ENCODE results near the gene RRBP1.

The RRBP1 gene

GRCh38 chr20:17650301-17651128, 31.5 kb downstream of the RRBP1 start:
- no peak for DNase-seq (ENCODE audit: low read depth in 2 of 3, low spot score in 2 of 3)

DNA sequence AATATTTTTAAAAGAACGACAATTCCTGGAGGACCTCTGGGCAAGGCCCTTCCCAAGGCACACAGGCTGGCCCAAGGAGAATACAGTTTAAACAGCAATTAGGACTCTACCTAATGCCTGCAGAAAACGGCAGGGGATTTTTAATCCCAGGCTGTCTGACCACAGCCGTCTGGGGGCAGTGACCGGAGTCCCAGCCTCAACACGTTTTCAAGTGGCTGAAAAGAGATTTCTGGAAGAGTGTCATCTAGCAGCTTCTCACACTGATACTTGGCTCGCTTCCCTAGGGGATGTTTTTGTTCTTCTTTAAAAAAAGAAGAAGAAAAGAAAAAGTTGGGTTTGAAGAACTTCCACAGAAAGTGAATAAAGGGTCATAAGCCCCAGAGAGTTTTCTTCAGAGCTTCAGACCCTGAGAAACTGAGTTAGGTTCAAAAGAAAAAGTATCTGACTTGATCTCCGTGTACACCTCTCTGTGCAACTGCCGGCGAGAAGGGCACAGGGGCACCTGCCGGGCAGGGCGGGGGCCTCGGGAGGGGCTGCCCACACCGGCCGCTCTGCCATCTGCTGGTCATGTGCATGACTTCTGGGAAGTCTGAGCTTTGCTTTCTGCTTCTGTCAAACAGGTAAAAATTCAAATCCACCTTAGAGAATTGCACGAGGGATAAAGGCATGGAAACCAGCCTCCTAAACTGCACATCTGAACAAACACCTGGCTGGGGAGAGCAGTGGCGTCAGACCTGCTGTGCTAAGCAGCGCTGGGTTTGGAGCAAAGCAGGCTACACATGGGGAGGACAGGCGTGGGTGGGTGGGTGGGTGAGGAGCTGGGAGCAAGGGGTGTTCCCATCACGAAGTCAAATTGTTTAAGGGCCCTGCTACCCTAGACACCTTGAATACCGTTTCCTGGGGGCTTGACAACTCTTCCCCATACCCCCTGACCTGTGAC, 33.0 kb downstream of the RRBP1 start:
- no peak for DNase-seq (ENCODE audit: low read depth in 2 of 3, low spot score in 2 of 3)

DNA sequence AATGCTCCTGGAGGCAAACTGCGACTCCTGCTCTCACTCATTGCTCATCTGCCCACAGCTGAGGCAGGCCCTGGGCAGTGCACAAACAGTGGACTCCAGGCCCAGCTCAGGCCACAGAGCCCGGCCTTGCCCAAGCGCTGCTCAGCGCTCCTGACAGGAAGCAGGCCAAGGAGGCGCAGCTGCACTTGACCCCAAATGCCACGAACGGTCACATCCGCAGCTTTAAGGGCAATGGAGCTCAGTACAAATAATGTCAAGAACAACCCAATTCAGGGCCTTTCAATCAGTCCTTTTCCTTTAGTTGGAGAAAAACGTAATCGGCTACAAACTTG, 33.8 kb downstream of the RRBP1 start:
- DNase-seq (ENCODE audit: low read depth in 2 of 3, low spot score in 2 of 3), result no peak

GRCh38 chr20:17647391-17648314, 34.4 kb downstream of the RRBP1 start:
- DNase-seq (ENCODE audit: low read depth in 2 of 3, low spot score in 2 of 3), result no peak

DNA sequence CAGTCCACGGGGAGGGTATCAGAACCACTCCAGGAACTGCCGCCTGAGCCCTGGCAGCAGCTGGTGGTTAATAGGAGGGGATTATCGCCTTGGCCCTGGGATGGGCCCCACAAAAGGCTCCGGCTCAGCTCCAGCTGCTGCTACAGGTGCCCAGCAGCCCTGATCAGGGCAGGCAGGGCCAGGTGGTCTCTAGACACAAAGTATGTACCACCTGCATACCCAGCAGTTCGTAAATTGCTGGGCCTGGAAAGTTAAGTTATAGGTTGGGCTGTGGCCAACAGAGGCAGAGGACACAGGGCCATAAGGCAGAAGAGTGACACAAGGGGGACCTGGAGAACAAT, 35.1 kb downstream of the RRBP1 start:
- DNase-seq (ENCODE audit: low read depth in 2 of 3, low spot score in 2 of 3), result no peak

DNA sequence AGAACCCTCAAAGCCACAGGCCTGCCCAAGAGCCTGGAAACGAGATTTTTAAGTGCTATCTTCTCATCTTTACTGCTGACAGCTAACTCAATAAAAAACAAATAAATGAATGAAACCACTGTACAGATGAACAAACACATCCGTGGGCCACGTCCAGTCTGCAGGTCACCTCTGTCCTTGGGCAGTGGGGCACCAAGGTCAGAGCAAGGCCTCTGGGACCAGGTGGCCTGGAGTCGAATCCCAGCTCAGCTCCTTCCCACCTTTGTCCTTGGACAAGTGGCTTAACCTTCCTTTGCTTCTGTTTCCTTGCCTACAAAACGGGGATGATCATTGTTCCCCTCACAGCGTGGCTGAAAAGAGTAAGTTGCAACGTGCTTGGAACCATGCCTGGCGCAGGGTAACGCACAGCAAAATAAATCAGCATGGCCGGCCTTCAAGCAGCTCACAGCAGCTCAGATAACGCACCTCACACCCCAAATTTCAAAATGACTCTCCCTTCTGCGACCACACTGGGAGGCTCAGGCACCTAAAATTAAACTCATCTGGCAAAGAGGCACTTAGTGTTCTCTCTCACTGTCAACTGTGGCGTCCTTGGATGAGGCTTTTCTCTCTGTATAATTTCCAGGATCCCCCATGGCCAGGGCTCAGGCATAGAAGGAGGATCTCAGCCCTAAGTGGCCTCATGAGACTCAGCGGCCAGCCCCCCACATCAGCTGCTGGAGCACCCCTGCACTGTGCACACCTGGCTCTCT, 35.7 kb downstream of the RRBP1 start:
- DNase-seq (ENCODE audit: low read depth in 2 of 3, low spot score in 2 of 3), result no peak

DNA sequence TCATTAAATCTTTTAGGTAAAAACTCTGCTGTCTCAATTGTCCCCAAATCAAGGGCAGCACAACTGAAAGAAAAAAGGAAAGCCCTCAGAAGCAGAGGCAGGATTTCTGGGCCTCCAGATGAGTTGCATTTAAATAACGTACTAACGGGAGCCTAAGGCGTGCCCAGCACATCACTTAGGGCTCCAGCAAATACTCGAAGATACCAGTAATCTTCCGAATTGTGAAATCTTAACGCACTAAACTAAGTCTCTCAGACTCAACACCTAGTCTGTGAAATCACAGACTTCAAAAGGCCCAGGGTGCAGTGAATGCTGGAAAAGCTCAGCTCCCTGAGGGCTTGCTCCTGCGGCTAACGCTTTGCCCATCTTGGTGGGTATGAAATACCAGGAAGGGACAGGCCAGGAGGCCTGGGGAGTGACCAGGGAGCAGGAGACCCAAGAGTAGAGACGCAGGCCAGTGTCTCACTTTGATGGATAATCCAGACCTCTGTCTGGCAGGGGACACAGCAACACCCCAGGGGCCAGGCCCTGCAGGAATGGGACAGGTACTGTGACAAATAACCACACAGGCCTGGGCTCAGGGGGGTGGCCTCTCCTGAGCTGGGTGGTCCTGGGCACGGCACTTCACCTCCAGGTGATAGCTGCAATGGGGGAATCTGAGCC, 36.4 kb downstream of the RRBP1 start:
- DNase-seq (ENCODE audit: low read depth in 2 of 3, low spot score in 2 of 3), result no peak

- no peak for DNase-seq (ENCODE audit: low read depth in 2 of 3, low spot score in 2 of 3)
Observed at GRCh38 chr20:17645010-17645409, 37.0 kb downstream of the RRBP1 start.

DNA sequence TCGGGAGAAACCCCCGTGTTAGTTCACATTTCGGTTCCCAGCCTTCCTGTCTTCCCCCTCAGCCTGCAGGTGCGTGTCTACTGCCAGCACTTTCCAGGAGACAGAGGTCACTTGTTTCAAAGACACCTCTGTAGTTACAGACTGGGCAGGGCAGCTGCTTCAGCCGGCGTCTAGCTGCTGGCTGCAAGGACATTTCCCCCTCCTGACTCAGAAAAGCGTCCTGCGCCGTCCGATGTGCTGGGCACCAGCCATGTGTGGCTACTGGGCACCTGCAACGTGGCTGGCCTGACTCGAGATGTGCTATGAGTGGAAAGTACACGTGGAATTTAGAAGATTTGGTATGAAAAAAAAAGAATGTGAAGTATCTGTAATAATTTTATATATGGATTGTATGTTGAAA, 37.6 kb downstream of the RRBP1 start:
- DNase-seq (ENCODE audit: low read depth in 2 of 3, low spot score in 2 of 3), result no peak

GRCh38 chr20:17643531-17644188, 38.4 kb downstream of the RRBP1 start:
- DNase-seq (ENCODE audit: low read depth in 2 of 3, low spot score in 2 of 3), result no peak

DNA sequence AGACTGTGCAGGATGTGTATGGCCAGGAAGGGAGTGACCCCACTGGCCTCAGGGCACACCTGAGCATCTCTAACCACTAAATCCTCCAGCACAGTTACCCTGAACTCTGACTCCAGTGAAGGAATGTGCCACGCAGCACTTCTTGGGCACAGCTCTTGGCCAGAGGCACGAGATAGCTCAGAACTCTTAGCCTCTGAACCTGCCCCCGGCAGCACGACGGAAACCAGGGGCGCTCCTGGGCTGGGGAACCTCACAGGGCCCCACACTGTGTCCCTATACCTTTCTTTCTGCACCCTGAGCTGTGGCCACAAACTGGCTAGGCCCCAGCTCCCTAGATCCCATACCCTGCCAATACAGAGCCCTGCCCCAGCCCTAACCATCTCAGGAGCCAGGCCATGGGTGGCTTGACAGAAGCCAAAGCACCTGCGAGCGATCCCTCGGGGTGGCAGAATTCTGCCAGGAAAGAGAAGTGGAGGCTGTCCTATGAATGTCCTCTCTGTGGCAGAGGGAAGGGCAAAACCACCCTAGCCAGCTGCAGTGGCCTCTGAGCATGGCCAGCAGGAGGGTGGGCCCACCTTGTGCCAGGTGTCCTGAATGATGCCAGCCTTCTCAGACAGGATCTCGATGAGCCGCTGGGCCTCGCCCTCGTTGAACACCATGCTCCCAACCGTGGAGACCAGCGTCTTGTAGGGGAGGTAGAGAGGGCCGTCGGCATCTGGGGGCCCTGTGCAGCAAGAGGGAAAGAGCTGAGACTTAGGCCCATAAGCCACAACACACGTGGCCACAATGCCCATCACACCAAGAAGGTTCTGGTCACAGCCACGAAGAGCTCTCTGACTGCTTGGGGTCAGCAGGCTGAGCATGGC, 39.4 kb downstream of the RRBP1 start:
- DNase-seq (ENCODE audit: low read depth in 2 of 3, low spot score in 2 of 3), result no peak

- DNase-seq (ENCODE audit: low read depth in 2 of 3, low spot score in 2 of 3), result no peak
Observed at GRCh38 chr20:17641993-17642392, 40.0 kb downstream of the RRBP1 start.

DNA sequence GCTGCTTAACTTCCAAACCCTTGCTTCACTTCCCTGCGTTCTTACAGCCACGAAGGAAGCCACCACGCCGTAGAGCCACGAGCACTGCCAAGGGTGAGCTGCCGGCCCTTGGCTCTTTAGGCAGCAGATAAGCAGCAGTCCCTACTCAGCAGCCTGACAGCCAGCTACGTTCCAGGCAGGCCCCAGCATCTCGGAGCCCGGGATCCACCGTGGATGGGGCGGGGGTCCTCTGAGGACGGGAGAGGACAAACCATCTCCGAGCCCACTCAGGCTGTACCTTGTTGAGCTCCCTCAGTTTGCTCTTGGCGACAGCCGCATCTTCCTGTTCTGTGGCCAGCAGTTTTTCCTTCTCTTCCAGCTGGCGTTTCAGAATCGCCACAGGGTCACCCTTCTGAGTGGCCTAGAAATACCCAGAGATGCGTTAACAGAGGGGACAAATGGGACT, 40.5 kb downstream of the RRBP1 start:
- DNase-seq (ENCODE audit: low read depth in 2 of 3, low spot score in 2 of 3), result no peak

DNA sequence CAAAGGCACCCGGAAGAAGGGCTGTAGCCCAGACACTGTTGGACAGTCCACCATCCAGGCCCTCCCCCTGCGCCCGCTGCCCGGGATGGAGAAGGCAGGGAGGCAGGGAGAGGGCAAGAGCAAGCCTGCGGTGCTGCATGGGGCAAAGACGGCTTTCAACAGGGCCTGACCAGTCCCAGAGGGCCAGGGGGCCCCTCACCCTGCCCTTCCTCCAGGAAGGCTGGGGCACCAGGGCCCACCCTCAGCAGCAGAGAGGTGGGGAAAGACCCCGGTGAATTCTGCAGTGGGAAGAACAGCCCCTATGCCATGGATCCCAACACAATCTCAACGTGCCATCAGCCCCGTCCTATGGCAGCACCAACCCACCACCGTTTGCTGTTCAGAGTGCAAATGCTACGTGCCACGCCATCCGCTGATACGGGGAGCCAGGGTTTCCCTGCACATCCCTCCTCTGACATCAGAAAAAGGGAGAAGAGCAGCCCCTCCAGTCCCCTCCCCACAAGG, 41.1 kb downstream of the RRBP1 start:
- no peak for DNase-seq (ENCODE audit: low read depth in 2 of 3, low spot score in 2 of 3)

DNA sequence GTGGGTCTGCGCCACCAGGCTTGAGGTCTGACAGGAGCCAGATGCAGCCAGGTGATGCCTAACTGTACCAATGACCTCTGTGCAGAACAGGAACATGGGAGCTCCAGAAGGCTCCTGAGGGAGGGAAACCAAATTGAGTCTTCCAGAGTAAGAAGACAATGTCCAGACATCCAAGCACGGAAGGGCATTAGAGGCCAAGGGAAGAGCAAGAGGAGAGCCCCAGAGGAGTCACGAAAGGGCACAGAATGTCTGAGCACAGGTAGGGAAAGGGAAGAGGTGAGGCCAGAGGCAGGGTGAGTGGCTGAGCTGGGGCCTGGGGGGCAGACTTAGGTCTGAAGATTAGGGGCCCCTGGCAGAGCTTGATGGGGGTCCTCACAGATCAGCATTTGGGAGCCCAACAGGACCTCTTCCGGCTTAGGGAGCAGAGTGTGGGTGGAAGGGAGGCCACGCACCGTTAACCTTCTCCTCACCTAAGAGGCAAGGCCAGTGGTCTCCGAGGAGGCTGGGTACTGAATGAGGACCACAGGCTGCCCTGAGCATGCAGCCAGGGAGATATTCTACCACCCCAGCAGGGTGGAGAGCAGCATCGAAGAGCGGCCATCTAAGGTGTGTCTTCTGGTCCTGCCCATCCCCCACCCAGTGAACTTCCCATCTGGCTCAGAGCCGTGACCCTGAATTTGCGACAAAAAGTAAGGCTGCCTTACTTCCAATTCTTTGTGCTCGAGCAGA, 41.7 kb downstream of the RRBP1 start:
- no peak for DNase-seq (ENCODE audit: low read depth in 2 of 3, low spot score in 2 of 3)

DNA sequence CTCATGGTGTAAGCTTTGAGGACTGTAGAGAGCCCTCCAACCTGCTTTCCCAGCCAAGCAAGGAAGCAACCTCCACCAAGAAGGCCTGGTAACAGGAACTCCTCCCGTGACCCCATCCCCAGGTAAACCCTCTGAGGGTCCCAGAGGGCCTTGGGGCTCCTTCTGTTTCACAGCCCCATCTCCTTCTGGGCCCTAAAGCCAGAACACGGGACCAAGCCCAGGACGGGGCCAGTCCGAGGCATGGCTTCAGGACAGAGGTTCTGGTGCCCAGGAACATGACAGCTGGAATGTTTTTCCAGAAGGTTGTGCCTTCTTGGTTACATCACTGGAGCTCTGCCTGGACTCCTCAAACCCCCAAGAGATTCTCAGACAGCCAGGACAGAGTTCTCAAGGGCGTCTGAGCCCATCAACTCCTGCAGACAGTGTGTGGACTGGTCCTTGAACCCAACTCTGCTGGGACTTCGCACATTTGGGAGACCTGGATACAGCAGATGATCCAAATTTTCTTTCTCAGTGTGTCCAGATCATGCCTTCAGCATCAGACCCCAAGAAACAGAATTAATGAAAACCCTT, 43.1 kb downstream of the RRBP1 start:
- no peak for DNase-seq (ENCODE audit: low read depth in 2 of 3, low spot score in 2 of 3)

DNA sequence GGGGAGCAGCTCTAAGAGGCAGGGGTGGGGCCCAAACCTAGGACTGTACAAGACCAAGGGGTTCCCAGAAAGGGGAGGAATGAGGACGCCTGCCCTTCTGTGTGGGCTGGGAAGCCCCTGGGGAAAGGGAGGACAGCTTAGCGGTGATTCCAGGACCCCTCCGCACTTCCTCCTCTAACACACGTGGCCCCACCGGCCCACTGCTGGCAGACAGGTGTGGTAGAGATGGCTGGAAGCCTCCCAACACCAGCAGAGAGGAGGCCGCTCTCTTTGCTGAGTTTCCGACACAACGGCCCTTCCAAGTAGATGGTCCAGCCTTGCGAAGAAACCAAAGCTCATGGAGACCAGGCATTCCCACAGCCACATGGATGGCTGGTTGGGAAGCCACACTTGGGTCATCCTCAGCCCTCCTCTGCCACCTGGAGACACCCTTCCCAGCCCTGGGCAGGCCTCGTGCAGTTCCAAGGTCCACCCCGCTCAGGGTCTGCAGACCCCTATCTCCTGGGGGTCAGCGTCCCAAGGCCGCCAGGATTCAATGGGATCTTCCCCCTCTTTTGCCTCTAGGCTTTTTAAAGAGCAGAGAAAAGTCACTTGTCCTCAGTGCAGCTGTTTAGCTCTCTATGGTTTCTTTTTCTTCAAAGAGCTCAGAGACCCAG, 43.9 kb downstream of the RRBP1 start:
- no peak for DNase-seq (ENCODE audit: low read depth in 2 of 3, low spot score in 2 of 3)
